Neural progenitor cell (in vitro differentiated cells): ENCODE results near the gene MYL1. TPM values are rescaled to one million over a fixed set of nuclear protein-coding genes. Genes with fewer than 3 reads are reported as not detected.

ENCODE experiments used
- DNase-seq: peaks from one replicate; pipeline ENCODE4 v3.0.0-alpha.2; 2016; ENCODE audit warnings: low spot score
- H2AFZ ChIP-seq: fragments of 200-600 bp; sonication (generic); replicated peaks from 2 replicates; pipeline ENCODE4 v1.6.1; 2016; ENCODE audit warnings: antibody characterized with exemption
- H3F3A ChIP-seq: fragments of 200-600 bp; sonication (generic); 2 replicates; pipeline ENCODE4 v1.6.1; 2016; ENCODE audit warnings: antibody characterized with exemption, low read depth
- H3K27ac ChIP-seq: fragments of 200-600 bp; sonication (generic); 2 replicates; pipeline ENCODE4 v1.5.1; 2016; ENCODE audit warnings: mild to moderate bottlenecking
- H3K27me3 ChIP-seq: fragments of 200-600 bp; sonication (generic); 2 replicates; pipeline ENCODE4 v1.6.1; 2016; ENCODE audit warnings: mild to moderate bottlenecking, moderate library complexity
- H3K36me3 ChIP-seq: fragments of 200-600 bp; sonication (generic); 2 replicates; pipeline ENCODE4 v1.5.1; 2016
- H3K4me1 ChIP-seq: fragments of 200-600 bp; sonication (generic); 2 replicates; pipeline ENCODE4 v1.6.1; 2016; ENCODE audit warnings: mixed run types
- H3K4me2 ChIP-seq: fragments of 200-600 bp; sonication (generic); 2 replicates; pipeline ENCODE4 v1.6.1; 2016
- H3K4me3 ChIP-seq: fragments of 200-600 bp; sonication (generic); 2 replicates; pipeline ENCODE4 v1.5.1; 2016
- H3K79me2 ChIP-seq: fragments of 200-600 bp; sonication (generic); 2 replicates; pipeline ENCODE4 v1.6.1; 2016; ENCODE audit warnings: low read depth
- H3K9ac ChIP-seq: fragments of 200-600 bp; sonication (generic); 2 replicates; pipeline ENCODE4 v1.6.1; 2016
- H3K9me3 ChIP-seq: fragments of 200-600 bp; sonication (generic); 2 replicates; pipeline ENCODE4 v1.5.1; 2016; ENCODE audit warnings: low read depth
- H4K20me1 ChIP-seq: fragments of 200-600 bp; sonication (generic); 2 replicates; pipeline ENCODE4 v1.6.1; 2016; ENCODE audit warnings: low read depth
- H3K27ac Mint-ChIP-seq: 3 replicates; pipeline ENCODE4 v1.8.0; 2021; ENCODE audit warnings: mixed read lengths
- H3K27me3 Mint-ChIP-seq: 2 replicates; pipeline ENCODE4 v1.8.0; 2022; ENCODE audit warnings: low read depth, mild to moderate bottlenecking, inconsistent platforms, moderate library complexity, mixed read lengths; ENCODE audit not compliant: insufficient read depth
- H3K36me3 Mint-ChIP-seq: 3 replicates; pipeline ENCODE4 v1.8.0; 2021; ENCODE audit warnings: mixed read lengths
- H3K4me1 Mint-ChIP-seq: 3 replicates; pipeline ENCODE4 v1.8.0; 2021; ENCODE audit warnings: mixed read lengths
- H3K4me3 Mint-ChIP-seq: 3 replicates; pipeline ENCODE4 v1.8.0; 2021; ENCODE audit warnings: mild to moderate bottlenecking, moderate library complexity, mixed read lengths
- H3K9me3 Mint-ChIP-seq: 3 replicates; pipeline ENCODE4 v1.8.0; 2020; ENCODE audit warnings: mixed read lengths
- EZH2 ChIP-seq: fragments of 200-600 bp; sonication (generic); IDR thresholded peaks from 2 replicates; pipeline ENCODE4 v1.6.1; 2017; ENCODE audit warnings: antibody characterized with exemption, mild to moderate bottlenecking, moderate library complexity
- EZH2phosphoT487 ChIP-seq: fragments of 200-600 bp; sonication (generic); IDR thresholded peaks from 2 replicates; pipeline ENCODE4 v1.6.1; 2017; ENCODE audit warnings: antibody characterized with exemption
- total RNA-seq: library from RNA; depleted of rRNA; stranded (reverse); fragments of >200 nt; gene quantifications from 2 replicates; pipeline ENCODE4 v1.2.3, GENCODE V29; 2015; ENCODE audit warnings: low replicate concordance
- TF ChIP-seq, protein P1 (sequence below): fragments of 200-600 bp; sonication (generic); IDR thresholded peaks from 2 replicates; pipeline ENCODE4 v1.5.1; 2017; ENCODE audit warnings: antibody characterized with exemption, mild to moderate bottlenecking

The MYL1 gene
- total RNA-seq, 1 donor from 2014 or later = not detected

DNA sequence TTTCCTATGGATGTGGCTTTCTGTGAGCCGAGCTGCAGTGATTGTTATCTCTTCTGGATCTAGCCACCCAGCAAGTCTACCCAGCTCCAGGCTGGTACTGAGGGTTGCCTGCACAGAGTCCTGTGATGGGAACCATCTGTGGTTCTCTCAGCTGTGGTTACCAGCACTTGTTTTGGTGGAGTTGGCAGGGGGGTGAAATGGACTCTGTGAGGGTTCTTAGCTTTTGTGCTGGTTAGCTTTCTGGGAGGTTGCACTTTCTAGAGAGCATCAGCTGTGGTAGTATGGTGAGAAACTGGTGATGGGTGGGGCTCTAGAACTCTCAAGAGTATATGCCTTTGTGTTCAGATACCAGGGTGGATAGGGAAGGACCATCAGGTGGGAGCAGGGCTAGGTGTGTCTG lies 45.4 kb upstream of the MYL1 start:
- Histone ChIP-seq H4K20me1 (no peaks in the 10 kb centered on the region), H3K4me2 (no peak overlapping the region), H3K9me3 (no peaks in the 10 kb centered on the region), H3F3A (no peaks in the 10 kb centered on the region), H3K36me3 (no peaks in the 10 kb centered on the region), H3K4me3 (no peak overlapping the region), H3K9ac (no peak overlapping the region), H3K4me1 (no peaks in the 10 kb centered on the region), H3K27me3 (no peaks in the 10 kb centered on the region), H3K27ac (no peak overlapping the region), H2AFZ (no peak overlapping the region), H3K79me2 (no peaks in the 10 kb centered on the region)
- DNase-seq = no peak
- H3K27me3 Mint-ChIP-seq = peaks cover 3% of the 10 kb centered on the region
- no peaks in the 10 kb centered on the region for H3K9me3 Mint-ChIP-seq
- H3K36me3 Mint-ChIP-seq = no peaks in the 10 kb centered on the region
- no peak for TF ChIP-seq EZH2phosphoT487
- H3K4me3 Mint-ChIP-seq = no peak overlapping the region
- H3K27ac Mint-ChIP-seq = no peak overlapping the region
- no peaks in the 10 kb centered on the region for H3K4me1 Mint-ChIP-seq

DNA sequence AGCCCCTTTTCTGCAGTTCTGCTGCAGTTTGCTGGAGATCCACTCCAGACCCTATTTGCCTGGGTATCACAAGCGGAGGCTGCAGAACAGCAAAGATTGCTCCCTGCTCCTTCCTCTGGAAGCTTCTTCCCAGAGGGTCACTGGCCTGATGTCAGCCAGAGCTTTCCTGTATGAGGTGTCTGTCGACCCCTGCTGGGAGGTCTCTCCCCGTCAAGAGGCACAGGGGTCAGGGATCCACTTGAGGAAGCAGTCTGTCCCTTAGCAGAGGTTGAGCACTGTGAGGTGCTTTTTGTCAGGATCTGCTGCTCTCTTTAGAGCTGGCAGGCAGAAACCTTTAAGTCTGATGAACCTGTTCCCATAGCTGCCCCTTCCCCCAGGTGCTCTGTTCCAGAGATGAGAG lies 42.0 kb upstream of the MYL1 start:
- Histone ChIP-seq H3K79me2 (no peaks in the 10 kb centered on the region), H3K4me2 (no peak overlapping the region), H3K27ac (no peak overlapping the region), H3K4me3 (no peak overlapping the region), H3K9me3 (no peaks in the 10 kb centered on the region), H3F3A (no peaks in the 10 kb centered on the region), H2AFZ (no peak overlapping the region), H3K4me1 (no peaks in the 10 kb centered on the region), H3K27me3 (no peaks in the 10 kb centered on the region), H3K36me3 (no peaks in the 10 kb centered on the region), H3K9ac (no peak overlapping the region), H4K20me1 (no peaks in the 10 kb centered on the region)
- no peak overlapping the region for H3K4me3 Mint-ChIP-seq
- no peak overlapping the region for H3K27ac Mint-ChIP-seq
- no peaks in the 10 kb centered on the region for H3K36me3 Mint-ChIP-seq
- H3K4me1 Mint-ChIP-seq = no peaks in the 10 kb centered on the region
- DNase-seq = no peak
- H3K27me3 Mint-ChIP-seq = no peaks in the 10 kb centered on the region
- H3K9me3 Mint-ChIP-seq = peaks cover 5% of the 10 kb centered on the region
- TF ChIP-seq EZH2phosphoT487 = no peak
- TF ChIP-seq EZH2 = no peak
- TF ChIP-seq, protein P1, sequence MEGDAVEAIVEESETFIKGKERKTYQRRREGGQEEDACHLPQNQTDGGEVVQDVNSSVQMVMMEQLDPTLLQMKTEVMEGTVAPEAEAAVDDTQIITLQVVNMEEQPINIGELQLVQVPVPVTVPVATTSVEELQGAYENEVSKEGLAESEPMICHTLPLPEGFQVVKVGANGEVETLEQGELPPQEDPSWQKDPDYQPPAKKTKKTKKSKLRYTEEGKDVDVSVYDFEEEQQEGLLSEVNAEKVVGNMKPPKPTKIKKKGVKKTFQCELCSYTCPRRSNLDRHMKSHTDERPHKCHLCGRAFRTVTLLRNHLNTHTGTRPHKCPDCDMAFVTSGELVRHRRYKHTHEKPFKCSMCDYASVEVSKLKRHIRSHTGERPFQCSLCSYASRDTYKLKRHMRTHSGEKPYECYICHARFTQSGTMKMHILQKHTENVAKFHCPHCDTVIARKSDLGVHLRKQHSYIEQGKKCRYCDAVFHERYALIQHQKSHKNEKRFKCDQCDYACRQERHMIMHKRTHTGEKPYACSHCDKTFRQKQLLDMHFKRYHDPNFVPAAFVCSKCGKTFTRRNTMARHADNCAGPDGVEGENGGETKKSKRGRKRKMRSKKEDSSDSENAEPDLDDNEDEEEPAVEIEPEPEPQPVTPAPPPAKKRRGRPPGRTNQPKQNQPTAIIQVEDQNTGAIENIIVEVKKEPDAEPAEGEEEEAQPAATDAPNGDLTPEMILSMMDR = no peak

DNA sequence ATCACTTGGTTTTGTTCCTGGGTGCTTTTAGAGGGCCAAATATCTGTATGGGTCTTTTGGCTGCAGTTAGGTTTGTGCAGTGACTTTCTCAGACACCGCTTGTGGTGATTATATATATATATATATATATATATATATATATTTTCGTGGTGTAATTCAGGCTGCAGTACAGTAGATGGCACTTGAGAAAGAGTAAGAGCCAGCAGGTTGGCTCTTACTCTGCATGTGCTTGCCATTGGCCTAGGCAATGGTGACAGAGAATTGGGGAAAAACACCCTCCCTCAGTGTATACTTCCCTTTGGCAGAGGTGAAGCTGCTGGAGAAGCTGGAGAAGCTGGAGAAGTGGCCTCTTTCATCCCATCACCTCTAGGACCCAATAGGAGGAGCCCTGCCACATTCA lies 22.2 kb upstream of the MYL1 start:
- Histone ChIP-seq H3K9ac (no peak overlapping the region), H2AFZ (no peak overlapping the region), H3K79me2 (no peaks in the 10 kb centered on the region), H3F3A (no peaks in the 10 kb centered on the region), H3K4me2 (no peak overlapping the region), H3K36me3 (no peaks in the 10 kb centered on the region), H3K4me3 (no peak overlapping the region), H3K27ac (no peak overlapping the region), H4K20me1 (no peaks in the 10 kb centered on the region), H3K9me3 (no peaks in the 10 kb centered on the region), H3K4me1 (no peaks in the 10 kb centered on the region), H3K27me3 (no peaks in the 10 kb centered on the region)
- no peak for DNase-seq
- Mint-ChIP-seq H3K4me3 (no peak overlapping the region), H3K4me1 (no peaks in the 10 kb centered on the region), H3K36me3 (no peaks in the 10 kb centered on the region), H3K27me3 (peaks cover 2% of the 10 kb centered on the region), H3K27ac (no peak overlapping the region), H3K9me3 (peaks cover 6% of the 10 kb centered on the region)
- TF ChIP-seq EZH2phosphoT487 (no peak), EZH2 (no peak)
- TF ChIP-seq, protein P1 = no peak

DNA sequence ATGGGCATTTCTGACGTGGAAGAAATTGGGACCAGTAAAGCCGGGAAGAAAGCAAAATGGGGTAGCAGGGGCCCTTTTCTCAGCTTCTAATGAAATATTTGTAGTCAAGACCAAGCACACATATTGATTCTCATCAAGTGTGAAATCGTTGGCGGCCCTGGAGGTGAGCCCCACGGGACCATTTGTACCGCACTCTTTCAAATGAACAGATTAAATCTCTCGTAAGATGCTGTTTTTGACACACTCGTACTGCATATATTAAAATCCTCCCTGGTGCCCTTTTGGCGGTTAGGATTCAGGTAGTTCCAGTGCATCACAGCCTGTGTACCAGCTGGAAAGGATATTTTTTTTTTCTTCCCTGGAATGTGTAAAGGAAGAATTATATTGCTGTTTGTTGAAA lies 9.9 kb upstream of the MYL1 start:
- Histone ChIP-seq H2AFZ (no peak overlapping the region), H3K9ac (no peak overlapping the region), H3K27me3 (no peaks in the 10 kb centered on the region), H3K36me3 (no peaks in the 10 kb centered on the region), H4K20me1 (no peaks in the 10 kb centered on the region), H3K4me1 (no peaks in the 10 kb centered on the region), H3K79me2 (no peaks in the 10 kb centered on the region), H3K9me3 (no peaks in the 10 kb centered on the region), H3F3A (no peaks in the 10 kb centered on the region), H3K27ac (no peak overlapping the region), H3K4me3 (no peak overlapping the region), H3K4me2 (no peak overlapping the region)
- TF ChIP-seq EZH2 (no peak), EZH2phosphoT487 (no peak)
- TF ChIP-seq, protein P1 = no peak
- no peak overlapping the region for H3K4me3 Mint-ChIP-seq
- H3K9me3 Mint-ChIP-seq = no peaks in the 10 kb centered on the region
- no peaks in the 10 kb centered on the region for H3K4me1 Mint-ChIP-seq
- H3K27ac Mint-ChIP-seq = no peak overlapping the region
- no peak for DNase-seq
- H3K36me3 Mint-ChIP-seq = no peaks in the 10 kb centered on the region
- H3K27me3 Mint-ChIP-seq = peaks cover 2% of the 10 kb centered on the region
